HepG2 (cell line): ENCODE data around the gene WIPF2. TPM values are rescaled to one million over a fixed set of nuclear protein-coding genes. Genes with fewer than 3 reads are reported as not detected.

Experiments
- ARID4A ChIP-seq: sonication (generic); formaldehyde crosslinking; IDR thresholded peaks from 2 replicates; pipeline ENCODE4 v1.5.0; 2020; ENCODE audit warnings: mild to moderate bottlenecking, missing genetic modification reagents, borderline replicate concordance
- CTCF ChIP-seq: sonication (generic); formaldehyde crosslinking; IDR thresholded peaks from 2 replicates; pipeline ENCODE4 v1.5.0; 2020; ENCODE audit warnings: mild to moderate bottlenecking, missing genetic modification reagents, moderate library complexity
- HMGXB4 ChIP-seq, 2 experiments: sonication (generic) in 1 of 2; formaldehyde crosslinking in 1 of 2; IDR thresholded peaks; 2 replicates each; pipeline versions ENCODE4 v1.4.0 to v1.6.1; 2018 to 2020; ENCODE audit warnings: missing genetic modification reagents in 2 of 2, borderline replicate concordance in 1 of 2, low read depth in 1 of 2, mild to moderate bottlenecking in 1 of 2, missing biosample characterization in 1 of 2
- KDM5B ChIP-seq: sonication (generic); formaldehyde crosslinking; IDR thresholded peaks from 2 replicates; pipeline ENCODE4 v1.4.0; 2020; ENCODE audit warnings: missing genetic modification reagents, mild to moderate bottlenecking, borderline replicate concordance
- MXD4 ChIP-seq: IDR thresholded peaks from 2 replicates; pipeline ENCODE4 v1.6.1; 2016; ENCODE audit warnings: mild to moderate bottlenecking, missing biosample characterization, missing genetic modification reagents
- TOPORS ChIP-seq: sonication (generic); formaldehyde crosslinking; IDR thresholded peaks from 2 replicates; pipeline ENCODE4 v1.8.0; 2023; ENCODE audit warnings: mild to moderate bottlenecking, missing genetic modification reagents
- ZBTB7A ChIP-seq: sonication (generic); formaldehyde crosslinking; IDR thresholded peaks from 2 replicates; pipeline ENCODE4 v1.8.0; 2022; ENCODE audit warnings: mild to moderate bottlenecking, missing genetic modification reagents
- ZFP36 ChIP-seq: fragments of 150-350 bp; IDR thresholded peaks from 2 replicates; pipeline ENCODE4 v1.6.1; 2018; ENCODE audit warnings: borderline replicate concordance, low read length, low read depth; ENCODE audit not compliant: partially characterized antibody
- ZNF280D ChIP-seq: sonication (generic); formaldehyde crosslinking; IDR thresholded peaks from 2 replicates; pipeline ENCODE4 v1.5.1; 2020; ENCODE audit warnings: mild to moderate bottlenecking, missing genetic modification reagents
- ZNF512B ChIP-seq: sonication (generic); formaldehyde crosslinking; IDR thresholded peaks from 2 replicates; pipeline ENCODE4 v1.5.1; 2020; ENCODE audit warnings: missing genetic modification reagents, mild to moderate bottlenecking, borderline replicate concordance
- ZNF768 ChIP-seq: sonication (generic); formaldehyde crosslinking; IDR thresholded peaks from 2 replicates; pipeline ENCODE4 v1.4.0; 2020; ENCODE audit warnings: missing genetic modification reagents
- polyA plus RNA-seq, 8 experiments: library from polyadenylated mRNA; depleted of rRNA in 3 of 8; stranded (reverse) in 7 of 8; unstranded in 1 of 8; fragments of >200 nt; fragmentation: Illumina TruSeq in 4 of 8; extraction: Trizol in 4 of 8; gene quantifications; 2 replicates each; pipeline versions ENCODE4 v1.2.1 to v1.2.3, GENCODE V29; 2011 to 2016; ENCODE audit warnings: low read depth in 4 of 8, missing spikeins in 1 of 8, mixed read lengths in 1 of 8; ENCODE audit not compliant: insufficient read depth in 1 of 8
- total RNA-seq, 5 experiments: library from RNA; depleted of rRNA; stranded (reverse); fragments of >200 nt; fragmentation: Illumina TruSeq; extraction: Trizol; gene quantifications; 2 replicates each; pipeline ENCODE4 v1.2.3, GENCODE V29; 2016; ENCODE audit warnings: low read depth in 1 of 5

The WIPF2 gene
- total and polyA plus RNA-seq, 2 of the 13 experiments (the other 11 are each of a cell fraction or from before 2014, with no cell fraction given): 7.2 to 10.8 TPM

GRCh38 chr17:40309031-40309948, 90.2 kb downstream of the WIPF2 start, which contains the start of gene RARA (continued):
- TF ChIP-seq ARID4A (CRISPR knock-in tag) (peak; percentile 68), ZBTB7A (CRISPR knock-in tag) (peak; percentile 76; the same call in 1 of the 2 replicates), ZNF512B (CRISPR knock-in tag) (0 out of 2 replicates have a peak, but pooled peaks have one; percentile 18), MXD4 (CRISPR knock-in tag) (0 out of 2 replicates have a peak, but pooled peaks have one; percentile 36), HMGXB4 (CRISPR knock-in tag; IDR thresholded peaks at IDR 0.05; ENCODE audit: borderline replicate concordance in 1 of 2, low read depth in 1 of 2) (peak in 1 of 2 experiments; percentile 53; a peak in 2 of 4 replicates), TOPORS (CRISPR knock-in tag) (peak; percentile 46; the same call in 1 of the 2 replicates), ZNF768 (peak; percentile 86; the same call in 1 of the 2 replicates), ZFP36 (no peak), CTCF (CRISPR knock-in tag) (no peak; the same call in 1 of the 2 replicates), ZNF280D (peak; percentile 58; the same call in 1 of the 2 replicates), KDM5B (peak; percentile 74)
